IPS-18a (cell line): ENCODE data around the gene ATP10D.
"Not testable (repeated sequence)": the region's sequence is repeated elsewhere in the genome, so short reads cannot be mapped to it uniquely, and the experiment has no call there.

Source experiments
- H3K27ac ChIP-seq: one replicate; pipeline ENCODE4 v1.5.1; 2013; ENCODE audit warnings: low read length
- H3K27me3 ChIP-seq: one replicate; pipeline ENCODE4 v1.6.1; 2013; ENCODE audit warnings: mild to moderate bottlenecking, low read length; ENCODE audit not compliant: control insufficient read depth, insufficient read depth
- H3K36me3 ChIP-seq: one replicate; pipeline ENCODE4 v1.6.1; 2013; ENCODE audit warnings: low read depth, low read length; ENCODE audit not compliant: control insufficient read depth
- H3K4me1 ChIP-seq: one replicate; pipeline ENCODE4 v1.6.1; 2013; ENCODE audit warnings: low read depth, low read length; ENCODE audit not compliant: control insufficient read depth
- H3K4me3 ChIP-seq: one replicate; pipeline ENCODE4 v1.5.1; 2013; ENCODE audit warnings: low read length
- H3K9ac ChIP-seq: one replicate; pipeline ENCODE4 v1.6.1; 2013; ENCODE audit warnings: mild to moderate bottlenecking, low read length, moderate library complexity
- H3K9me3 ChIP-seq: one replicate; pipeline ENCODE4 v1.6.1; 2013; ENCODE audit warnings: low read depth, low read length; ENCODE audit not compliant: control insufficient read depth

The ATP10D gene

GRCh38 chr4:47471591-47471990, 13.5 kb upstream of the ATP10D start:
- Histone ChIP-seq H3K4me3 (no peak overlapping the region), H3K27ac (no peak overlapping the region), H3K27me3 (no peaks in the 10 kb centered on the region), H3K9ac (no peak overlapping the region), H3K9me3 (no peaks in the 10 kb centered on the region), H3K4me1 (peaks cover 6% of the 10 kb centered on the region), H3K36me3 (no peaks in the 10 kb centered on the region)

DNA sequence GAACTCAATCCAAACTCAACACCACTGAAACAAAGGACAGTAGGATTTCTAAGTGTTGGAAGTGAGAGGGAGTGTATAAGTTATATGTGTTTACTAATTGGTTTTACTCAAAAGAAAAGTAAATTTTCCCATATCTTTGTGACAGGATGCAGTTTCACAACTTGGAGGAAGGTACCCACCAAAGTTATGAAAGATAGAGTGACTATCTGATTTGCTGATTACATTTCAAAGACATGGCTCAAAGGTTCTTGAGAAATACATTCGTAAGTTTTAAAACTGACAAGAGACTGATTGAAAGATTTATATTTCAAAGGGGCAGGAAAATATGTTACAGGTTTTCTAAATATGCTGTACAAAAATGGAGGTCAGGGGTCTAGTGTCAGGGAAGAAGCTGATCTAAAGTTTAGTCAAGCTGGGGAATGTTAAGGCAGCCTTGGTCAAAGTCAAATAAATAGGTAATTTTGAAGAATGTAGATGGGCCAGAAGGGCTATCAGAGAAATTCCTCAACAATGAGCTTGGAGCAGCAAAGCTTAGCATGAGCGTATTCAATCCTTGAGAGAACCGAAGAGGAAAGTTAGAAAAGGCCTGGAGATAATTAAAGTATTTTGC, 11.8 kb upstream of the ATP10D start:
- H3K9me3 ChIP-seq: no peaks in the 10 kb centered on the region
- no peak overlapping the region for H3K4me3 ChIP-seq
- no peaks in the 10 kb centered on the region for H3K27me3 ChIP-seq
- H3K4me1 ChIP-seq: peaks cover 6% of the 10 kb centered on the region
- no peaks in the 10 kb centered on the region for H3K36me3 ChIP-seq
- H3K27ac ChIP-seq: no peak overlapping the region
- H3K9ac ChIP-seq: no peak overlapping the region

GRCh38 chr4:47474799-47475198, 10.3 kb upstream of the ATP10D start:
- Histone ChIP-seq H3K4me1 (peaks cover 6% of the 10 kb centered on the region), H3K9me3 (no peaks in the 10 kb centered on the region), H3K27ac (no peak overlapping the region), H3K27me3 (no peaks in the 10 kb centered on the region), H3K9ac (no peak overlapping the region), H3K36me3 (no peaks in the 10 kb centered on the region), H3K4me3 (no peak overlapping the region)

DNA sequence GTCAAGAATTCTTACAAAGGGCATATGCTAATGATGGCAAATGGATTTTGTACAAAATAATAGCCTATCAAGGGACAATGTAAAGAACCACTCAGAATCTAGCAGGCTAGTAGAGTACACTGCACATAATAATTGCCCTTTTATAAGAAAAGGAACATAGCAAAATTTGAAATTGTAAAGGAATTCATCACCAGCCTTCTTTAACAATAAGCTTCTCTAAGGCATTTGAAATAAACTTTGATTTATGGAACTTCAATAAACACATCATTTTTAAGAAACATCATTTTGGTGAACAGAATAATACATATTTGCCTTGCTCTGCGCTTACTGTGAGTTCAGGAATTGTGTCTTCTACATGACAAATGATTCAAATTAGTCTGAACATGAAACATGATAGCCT, 9.7 kb upstream of the ATP10D start:
- Histone ChIP-seq H3K9ac (no peak overlapping the region), H3K27ac (no peak overlapping the region), H3K9me3 (no peaks in the 10 kb centered on the region), H3K27me3 (no peaks in the 10 kb centered on the region), H3K4me3 (no peak overlapping the region), H3K36me3 (no peaks in the 10 kb centered on the region), H3K4me1 (peaks cover 6% of the 10 kb centered on the region)

DNA sequence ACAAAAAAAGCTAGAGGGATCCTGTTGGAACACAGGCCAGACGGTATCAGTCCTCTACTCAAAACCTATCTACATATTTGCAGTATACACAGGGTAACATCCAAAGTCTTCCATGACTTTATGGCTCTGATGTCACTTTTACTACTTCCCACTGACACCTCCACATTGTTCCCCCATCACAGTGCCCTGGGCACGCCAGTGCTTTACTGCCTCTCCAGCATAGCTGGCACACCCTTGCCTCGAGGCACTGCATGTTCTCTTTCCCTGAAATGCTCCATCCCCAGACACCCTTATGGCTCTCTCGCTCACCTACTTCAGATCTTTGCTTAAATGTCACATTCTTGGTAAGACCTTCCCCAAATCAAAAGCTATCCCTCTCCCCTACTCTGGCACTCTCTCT, 6.3 kb upstream of the ATP10D start:
- no peak overlapping the region for H3K4me3 ChIP-seq
- H3K9me3 ChIP-seq: no peaks in the 10 kb centered on the region
- H3K4me1 ChIP-seq: no peaks in the 10 kb centered on the region
- no peak overlapping the region for H3K27ac ChIP-seq
- no peaks in the 10 kb centered on the region for H3K27me3 ChIP-seq
- no peaks in the 10 kb centered on the region for H3K36me3 ChIP-seq
- no peak overlapping the region for H3K9ac ChIP-seq

GRCh38 chr4:47482326-47482725, 2.7 kb upstream of the ATP10D start:
- Histone ChIP-seq H3K9ac (no peak overlapping the region), H3K9me3 (no peaks in the 10 kb centered on the region), H3K27ac (no peak overlapping the region), H3K36me3 (no peaks in the 10 kb centered on the region), H3K4me3 (no peak overlapping the region), H3K27me3 (peaks cover 11% of the 10 kb centered on the region), H3K4me1 (peaks cover 6% of the 10 kb centered on the region)

GRCh38 chr4:47483745-47484144, 1.3 kb upstream of the ATP10D start:
- Histone ChIP-seq H3K36me3 (no peaks in the 10 kb centered on the region), H3K4me3 (no peak overlapping the region), H3K27ac (no peak overlapping the region), H3K4me1 (peaks cover 6% of the 10 kb centered on the region), H3K9ac (no peak overlapping the region), H3K27me3 (peaks cover 11% of the 10 kb centered on the region), H3K9me3 (no peaks in the 10 kb centered on the region)

DNA sequence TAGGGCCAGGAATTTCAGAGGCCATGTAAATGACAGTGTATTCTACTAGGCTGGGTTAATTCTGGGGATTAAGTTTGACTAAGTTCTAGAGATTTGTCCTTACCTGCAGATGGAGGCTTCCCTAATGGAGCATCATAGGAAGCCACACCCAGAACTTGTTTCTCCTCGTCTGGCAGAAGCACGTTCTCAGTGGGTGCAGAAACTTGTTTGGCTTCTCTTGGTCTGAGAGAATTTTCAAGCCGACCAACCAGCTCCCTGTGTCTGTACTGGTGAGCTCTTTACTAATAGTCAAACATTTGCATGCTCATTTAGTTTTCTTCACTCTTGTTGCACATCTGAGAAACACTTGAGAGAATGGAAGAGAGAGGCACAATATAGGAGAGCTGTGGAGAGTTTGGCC, 907 bp upstream of the ATP10D start:
- no peak overlapping the region for H3K4me3 ChIP-seq
- peaks cover 6% of the 10 kb centered on the region for H3K4me1 ChIP-seq

DNA sequence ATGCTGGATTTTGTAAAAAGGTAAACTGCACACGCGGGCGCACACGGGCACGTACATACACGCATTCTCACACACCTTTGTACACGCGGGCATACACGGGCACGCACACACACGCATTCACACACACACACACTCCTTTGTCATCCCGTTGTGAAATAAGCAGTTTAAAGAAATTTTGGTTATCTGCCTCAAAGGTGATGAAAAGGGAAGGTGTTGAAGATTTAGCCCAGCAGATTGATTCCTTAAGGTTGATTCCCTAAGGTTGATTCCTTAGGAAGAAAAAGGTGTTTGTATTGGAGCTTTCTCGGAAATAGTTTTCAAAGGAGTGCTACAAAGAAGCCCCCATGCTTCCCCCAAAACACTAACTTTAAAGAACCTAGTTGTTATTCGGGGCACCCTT, 693 bp downstream of the ATP10D start:
- peak overlapping the region; percentile 96 for H3K4me3 ChIP-seq
- no peaks in the 10 kb centered on the region for H3K36me3 ChIP-seq
- peaks cover 6% of the 10 kb centered on the region for H3K4me1 ChIP-seq
- H3K27ac ChIP-seq: no peak overlapping the region
- H3K27me3 ChIP-seq: peaks cover 11% of the 10 kb centered on the region
- H3K9me3 ChIP-seq: no peaks in the 10 kb centered on the region
- peak overlapping the region; percentile 79 for H3K9ac ChIP-seq

More for the DNA sequence above, 907 bp upstream of the ATP10D start:
- Histone ChIP-seq H3K27ac (no peak overlapping the region), H3K9ac (no peak overlapping the region), H3K27me3 (peaks cover 11% of the 10 kb centered on the region), H3K9me3 (no peaks in the 10 kb centered on the region), H3K36me3 (no peaks in the 10 kb centered on the region)

- Histone ChIP-seq H3K36me3 (no peaks in the 10 kb centered on the region), H3K9me3 (no peaks in the 10 kb centered on the region), H3K4me3 (peak overlapping the region; percentile 96), H3K27me3 (peaks cover 11% of the 10 kb centered on the region), H3K4me1 (peaks cover 6% of the 10 kb centered on the region), H3K9ac (peak overlapping the region; percentile 79), H3K27ac (no peak overlapping the region)
Observed at GRCh38 chr4:47486231-47486673, 1.2 kb downstream of the ATP10D start.

DNA sequence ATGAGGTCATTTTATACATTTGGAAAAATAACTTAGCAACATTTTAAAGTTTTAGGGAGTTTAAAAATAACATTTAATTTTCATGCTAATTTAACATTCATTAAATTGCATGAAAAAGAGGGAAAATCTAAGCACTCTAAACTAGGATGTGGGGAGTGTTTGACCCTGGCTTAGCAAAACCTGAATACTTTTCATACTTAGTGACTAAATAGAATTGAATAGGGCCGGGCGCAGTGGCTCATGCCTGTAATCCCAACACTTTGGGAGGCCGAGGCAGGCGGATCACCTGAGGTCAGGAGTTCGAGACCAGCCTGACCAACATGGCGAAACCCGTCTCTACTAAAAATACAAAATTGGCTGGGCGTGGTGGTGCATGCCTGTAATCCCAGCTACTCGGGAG, 1.7 kb downstream of the ATP10D start:
- not testable (repeated sequence) for H3K27ac ChIP-seq, H3K36me3 ChIP-seq, H3K4me3 ChIP-seq, H3K9me3 ChIP-seq, H3K4me1 ChIP-seq, H3K9ac ChIP-seq
- H3K27me3 ChIP-seq: peaks cover 11% of the 10 kb centered on the region

DNA sequence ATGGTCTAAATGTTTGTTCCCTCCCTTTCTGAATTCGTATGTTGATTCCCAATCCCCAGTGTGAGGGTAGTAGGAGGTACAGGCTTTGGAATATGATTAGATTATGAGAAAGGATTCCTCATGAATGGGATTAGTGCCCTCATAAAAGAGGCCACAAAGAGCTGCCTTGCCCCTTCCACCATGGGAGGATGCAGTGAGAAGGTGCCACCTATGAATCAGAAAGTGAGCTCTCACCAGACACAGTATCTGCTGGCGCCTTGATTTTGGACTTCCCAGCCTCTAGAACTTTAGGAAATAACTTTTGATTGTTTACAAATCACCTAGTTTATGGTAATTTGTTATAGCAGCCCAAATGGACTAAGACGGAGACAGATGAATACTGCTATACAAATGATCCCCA, 3.6 kb downstream of the ATP10D start:
- Histone ChIP-seq H3K9ac (no peak overlapping the region), H3K9me3 (no peaks in the 10 kb centered on the region), H3K27ac (no peak overlapping the region), H3K4me1 (peaks cover 6% of the 10 kb centered on the region), H3K27me3 (peaks cover 11% of the 10 kb centered on the region), H3K36me3 (no peaks in the 10 kb centered on the region), H3K4me3 (no peak overlapping the region)
